Ishikawa (cell line): Measurements from ENCODE around the gene CACNG7.

Experiments
- EP300 ChIP-seq: IDR thresholded peaks from 2 replicates; pipeline ENCODE4 v1.6.1; 2012; ENCODE audit warnings: borderline replicate concordance
- FOXM1 ChIP-seq: IDR thresholded peaks from 2 replicates; pipeline ENCODE4 v1.6.1; 2012; ENCODE audit warnings: low read depth, borderline replicate concordance
- TAF1 ChIP-seq: IDR thresholded peaks from 2 replicates; pipeline ENCODE4 v1.6.1; 2012; ENCODE audit warnings: low read depth, mild to moderate bottlenecking
- TEAD4 ChIP-seq: IDR thresholded peaks from 2 replicates; pipeline ENCODE4 v1.6.1; 2012
- TF ChIP-seq, protein P1 (sequence below): IDR thresholded peaks from 2 replicates; pipeline ENCODE4 v1.6.1; 2012
- TF ChIP-seq, protein P2 (sequence below): IDR thresholded peaks from 2 replicates; pipeline ENCODE4 v1.6.1; 2012; ENCODE audit warnings: low read depth, mild to moderate bottlenecking
- TF ChIP-seq, protein P3 (sequence below): IDR thresholded peaks from 2 replicates; pipeline ENCODE4 v1.6.1; 2012

DNA sequence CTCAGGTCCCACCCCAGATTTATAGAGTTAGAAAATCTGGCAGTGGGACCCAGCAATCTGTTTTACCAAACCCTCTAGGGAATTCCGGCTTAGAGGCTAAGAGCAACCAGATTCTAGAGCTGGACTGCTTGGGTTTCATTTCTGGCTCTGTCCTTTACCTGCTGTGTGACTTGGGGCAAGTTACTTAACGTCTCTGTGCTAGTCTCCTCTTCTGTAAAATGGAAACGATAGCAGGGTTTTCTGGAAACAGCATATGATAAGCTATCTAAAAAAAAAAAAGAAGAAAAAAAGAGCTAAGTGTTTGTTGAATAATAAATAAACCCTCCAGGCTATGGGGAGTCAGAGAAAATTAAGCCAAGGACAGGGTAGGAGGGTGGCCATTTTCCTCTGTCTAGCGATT is 11.6 kb upstream of the CACNG7 start:
- TF ChIP-seq EP300 (no peak), TEAD4 (no peak), FOXM1 (no peak), TAF1 (no peak)
- TF ChIP-seq, protein P1, sequence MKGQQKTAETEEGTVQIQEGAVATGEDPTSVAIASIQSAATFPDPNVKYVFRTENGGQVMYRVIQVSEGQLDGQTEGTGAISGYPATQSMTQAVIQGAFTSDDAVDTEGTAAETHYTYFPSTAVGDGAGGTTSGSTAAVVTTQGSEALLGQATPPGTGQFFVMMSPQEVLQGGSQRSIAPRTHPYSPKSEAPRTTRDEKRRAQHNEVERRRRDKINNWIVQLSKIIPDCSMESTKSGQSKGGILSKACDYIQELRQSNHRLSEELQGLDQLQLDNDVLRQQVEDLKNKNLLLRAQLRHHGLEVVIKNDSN = no peak
- TF ChIP-seq, protein P2, sequence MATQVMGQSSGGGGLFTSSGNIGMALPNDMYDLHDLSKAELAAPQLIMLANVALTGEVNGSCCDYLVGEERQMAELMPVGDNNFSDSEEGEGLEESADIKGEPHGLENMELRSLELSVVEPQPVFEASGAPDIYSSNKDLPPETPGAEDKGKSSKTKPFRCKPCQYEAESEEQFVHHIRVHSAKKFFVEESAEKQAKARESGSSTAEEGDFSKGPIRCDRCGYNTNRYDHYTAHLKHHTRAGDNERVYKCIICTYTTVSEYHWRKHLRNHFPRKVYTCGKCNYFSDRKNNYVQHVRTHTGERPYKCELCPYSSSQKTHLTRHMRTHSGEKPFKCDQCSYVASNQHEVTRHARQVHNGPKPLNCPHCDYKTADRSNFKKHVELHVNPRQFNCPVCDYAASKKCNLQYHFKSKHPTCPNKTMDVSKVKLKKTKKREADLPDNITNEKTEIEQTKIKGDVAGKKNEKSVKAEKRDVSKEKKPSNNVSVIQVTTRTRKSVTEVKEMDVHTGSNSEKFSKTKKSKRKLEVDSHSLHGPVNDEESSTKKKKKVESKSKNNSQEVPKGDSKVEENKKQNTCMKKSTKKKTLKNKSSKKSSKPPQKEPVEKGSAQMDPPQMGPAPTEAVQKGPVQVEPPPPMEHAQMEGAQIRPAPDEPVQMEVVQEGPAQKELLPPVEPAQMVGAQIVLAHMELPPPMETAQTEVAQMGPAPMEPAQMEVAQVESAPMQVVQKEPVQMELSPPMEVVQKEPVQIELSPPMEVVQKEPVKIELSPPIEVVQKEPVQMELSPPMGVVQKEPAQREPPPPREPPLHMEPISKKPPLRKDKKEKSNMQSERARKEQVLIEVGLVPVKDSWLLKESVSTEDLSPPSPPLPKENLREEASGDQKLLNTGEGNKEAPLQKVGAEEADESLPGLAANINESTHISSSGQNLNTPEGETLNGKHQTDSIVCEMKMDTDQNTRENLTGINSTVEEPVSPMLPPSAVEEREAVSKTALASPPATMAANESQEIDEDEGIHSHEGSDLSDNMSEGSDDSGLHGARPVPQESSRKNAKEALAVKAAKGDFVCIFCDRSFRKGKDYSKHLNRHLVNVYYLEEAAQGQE = 0 out of 2 replicates have a peak, but pooled peaks have one; percentile 4
- TF ChIP-seq, protein P3, sequence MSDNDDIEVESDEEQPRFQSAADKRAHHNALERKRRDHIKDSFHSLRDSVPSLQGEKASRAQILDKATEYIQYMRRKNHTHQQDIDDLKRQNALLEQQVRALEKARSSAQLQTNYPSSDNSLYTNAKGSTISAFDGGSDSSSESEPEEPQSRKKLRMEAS = no peak
